ENCODE measurements around the gene TRIM17.

- TF ChIP-seq ZNF468 (CRISPR knock-in tag; IDR thresholded peaks at IDR 0.05): no peak
- no peak for TF ChIP-seq RBM39 (IDR thresholded peaks at IDR 0.05; ENCODE audit: low read depth, low read length, poor library complexity, severe bottlenecking)
- no peak for TF ChIP-seq CTCF (CRISPR knock-in tag; IDR thresholded peaks at IDR 0.05)
- no peak for TF ChIP-seq GZF1 (CRISPR knock-in tag; IDR thresholded peaks at IDR 0.05)
- no peak for TF ChIP-seq HNRNPH1 (optimal IDR thresholded peaks at IDR 0.05; ENCODE audit: low read depth, low read length)
- no peak for TF ChIP-seq SUZ12 (IDR thresholded peaks at IDR 0.05; ENCODE audit: low read depth, low read length)
- no peak for TF ChIP-seq HINFP (CRISPR knock-in tag; IDR thresholded peaks at IDR 0.05; ENCODE audit: low read depth)
- TF ChIP-seq ZNF362 (CRISPR knock-in tag; IDR thresholded peaks at IDR 0.05; ENCODE audit: borderline replicate concordance): no peak
- no peak for TF ChIP-seq SMARCC2 (IDR thresholded peaks at IDR 0.05)
- no peak for TF ChIP-seq NBN (conservative IDR thresholded peaks at IDR 0.05)
- no peak for TF ChIP-seq ZNF770 (CRISPR knock-in tag; IDR thresholded peaks at IDR 0.05)
- no peak for TF ChIP-seq RELA (CRISPR knock-in tag; IDR thresholded peaks at IDR 0.05)
- TF ChIP-seq ZNF780A (CRISPR knock-in tag; IDR thresholded peaks at IDR 0.05): no peak
These were observed 48.5 kb upstream of the TRIM17 start for GRCh38 chr1:228465141-228465540.
